Fibroblast of skin of right biceps (primary cell): ENCODE data around the gene MAN1A1.

ENCODE experiments used
- DNase-seq: peaks from one replicate; pipeline ENCODE4 v3.0.0-alpha.2; 2013

The MAN1A1 gene

GRCh38 chr6:119264854-119265397, 84.6 kb downstream of the MAN1A1 start:
- DNase-seq = no peak

- no peak for DNase-seq
These were observed 86.9 kb downstream of the MAN1A1 start for GRCh38 chr6:119262612-119263011.

GRCh38 chr6:119261944-119262284, 87.6 kb downstream of the MAN1A1 start:
- no peak for DNase-seq

- no peak for DNase-seq
These were observed 90.5 kb downstream of the MAN1A1 start for GRCh38 chr6:119259027-119259426.

GRCh38 chr6:119257726-119258125, 91.8 kb downstream of the MAN1A1 start:
- DNase-seq = no peak

- no peak for DNase-seq
These were observed 92.5 kb downstream of the MAN1A1 start for GRCh38 chr6:119256978-119257462.

GRCh38 chr6:119256392-119256791, 93.2 kb downstream of the MAN1A1 start:
- no peak for DNase-seq

GRCh38 chr6:119255492-119255891, 94.1 kb downstream of the MAN1A1 start:
- DNase-seq = no peak

GRCh38 chr6:119250036-119250435, 99.5 kb downstream of the MAN1A1 start:
- DNase-seq = no peak

GRCh38 chr6:119249319-119249718, 100.2 kb downstream of the MAN1A1 start:
- no peak for DNase-seq

- no peak for DNase-seq
These were observed 102.1 kb downstream of the MAN1A1 start for GRCh38 chr6:119247504-119247903.

- DNase-seq = no peak
These were observed 105.9 kb downstream of the MAN1A1 start for GRCh38 chr6:119243657-119244056.

GRCh38 chr6:119243037-119243436, 106.5 kb downstream of the MAN1A1 start:
- DNase-seq = no peak

- DNase-seq = no peak
These were observed 107.8 kb downstream of the MAN1A1 start for GRCh38 chr6:119241540-119242309.

GRCh38 chr6:119241111-119241465, 108.5 kb downstream of the MAN1A1 start:
- peak; percentile 21 for DNase-seq

GRCh38 chr6:119240257-119241110, 109.1 kb downstream of the MAN1A1 start:
- peak; percentile 4 for DNase-seq

- DNase-seq = no peak
These were observed 112.3 kb downstream of the MAN1A1 start for GRCh38 chr6:119237177-119237715.

- no peak for DNase-seq
These were observed 114.6 kb downstream of the MAN1A1 start for GRCh38 chr6:119234941-119235340.

- DNase-seq = no peak
These were observed 115.1 kb downstream of the MAN1A1 start for GRCh38 chr6:119234457-119234856.

GRCh38 chr6:119233312-119233984, 116.1 kb downstream of the MAN1A1 start:
- no peak for DNase-seq

- no peak for DNase-seq
These were observed 118.2 kb downstream of the MAN1A1 start for GRCh38 chr6:119231394-119231793.

GRCh38 chr6:119230160-119230559, 119.4 kb downstream of the MAN1A1 start:
- no peak for DNase-seq

GRCh38 chr6:119227377-119227776, 122.2 kb downstream of the MAN1A1 start:
- DNase-seq = no peak
